ENCODE results near the gene LRRC43.

The LRRC43 gene

GRCh38 chr12:122228092-122228491 is 45.2 kb downstream of the LRRC43 start:
- DNase-seq: no peak

GRCh38 chr12:122230798-122231197 is 47.9 kb downstream of the LRRC43 start:
- no peak for DNase-seq

DNA sequence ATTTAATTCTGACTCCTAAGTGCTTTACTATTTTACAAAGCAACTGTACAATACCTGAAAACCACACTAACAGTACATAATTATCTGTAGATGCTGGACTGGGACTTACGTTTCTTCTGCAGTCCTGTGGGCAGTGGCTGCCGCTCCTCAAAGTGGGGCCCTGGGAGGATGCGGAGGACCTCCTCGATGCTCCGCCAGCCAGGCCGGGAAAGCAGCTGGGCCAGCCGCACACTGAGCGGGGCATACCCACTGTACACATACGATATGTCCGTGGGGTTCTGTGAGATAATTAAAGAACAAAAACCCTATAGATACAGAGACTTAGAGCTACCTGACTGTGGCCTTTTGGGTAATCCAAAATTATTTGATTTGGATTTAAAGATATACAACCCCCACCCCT is 49.8 kb downstream of the LRRC43 start:
- no peak for DNase-seq

- DNase-seq: no peak
Measured at GRCh38 chr12:122235741-122236140, 52.8 kb downstream of the LRRC43 start.

GRCh38 chr12:122238861-122239260 is 55.9 kb downstream of the LRRC43 start:
- no peak for DNase-seq

- no peak for DNase-seq
Measured at GRCh38 chr12:122243965-122244364, 61.0 kb downstream of the LRRC43 start.

DNA sequence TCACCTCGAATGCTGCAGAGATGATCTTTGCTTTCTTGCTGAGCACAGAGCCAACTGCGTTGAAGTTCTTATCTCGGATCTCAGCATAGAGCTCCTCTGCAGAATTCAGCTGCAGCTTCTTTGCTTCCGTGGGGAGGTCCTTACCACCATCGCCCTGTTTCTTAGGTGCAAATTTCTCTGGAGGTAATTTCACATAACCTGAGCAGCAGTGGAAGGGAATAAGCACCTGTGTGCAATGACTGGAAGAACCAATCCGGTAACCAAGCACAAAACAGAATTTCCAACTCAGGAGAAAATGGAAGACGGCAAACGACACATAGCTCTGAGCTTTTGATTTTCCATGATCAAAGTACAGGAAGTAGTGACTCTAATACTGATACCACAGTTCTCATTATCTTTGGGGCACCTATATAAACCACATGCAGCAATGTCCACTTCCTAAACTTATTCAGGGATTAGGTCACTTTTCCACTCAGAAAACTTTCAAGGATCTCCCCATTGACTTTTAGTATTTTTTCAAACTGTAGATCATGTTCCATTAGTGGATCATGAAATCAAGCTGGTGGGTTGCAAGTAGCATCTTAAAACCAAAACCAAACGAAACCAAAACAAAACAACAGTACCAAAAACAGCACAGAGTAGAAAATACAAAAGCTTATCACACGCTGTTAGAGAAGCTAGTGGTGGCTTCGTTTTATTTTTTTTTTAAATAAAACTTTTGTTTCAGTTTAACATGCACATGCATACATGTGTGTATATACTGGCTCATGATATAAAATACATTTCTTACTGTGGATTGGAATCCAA is 61.8 kb downstream of the LRRC43 start:
- no peak for DNase-seq

GRCh38 chr12:122245553-122245952 is 62.6 kb downstream of the LRRC43 start:
- DNase-seq: no peak

- no peak for DNase-seq
Measured at GRCh38 chr12:122250047-122250446, 67.1 kb downstream of the LRRC43 start.

DNA sequence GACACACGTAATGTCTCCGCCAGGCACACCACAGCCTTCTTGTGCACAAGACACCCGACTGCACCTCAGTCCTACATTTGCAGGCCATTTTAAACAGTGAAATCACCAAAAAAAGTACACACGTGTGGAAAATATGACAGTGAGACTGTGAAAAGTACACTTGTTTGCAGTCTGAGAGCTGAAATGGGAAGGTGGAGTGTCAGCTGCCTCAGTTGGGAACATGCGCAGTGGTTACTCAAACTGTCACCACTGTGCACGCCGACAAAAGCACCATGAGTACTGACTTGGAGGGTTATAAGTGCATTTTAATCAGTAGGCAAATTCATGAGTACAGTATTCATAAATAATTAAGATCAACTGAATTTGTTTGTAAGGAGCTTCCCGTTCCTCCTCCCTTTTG is 67.6 kb downstream of the LRRC43 start:
- DNase-seq: no peak
